ENCODE results near the gene DDA1.
"Not testable (repeated sequence)": the region's sequence is repeated elsewhere in the genome, so short reads cannot be mapped to it uniquely, and the experiment has no call there.

DDA1 gene

DNA sequence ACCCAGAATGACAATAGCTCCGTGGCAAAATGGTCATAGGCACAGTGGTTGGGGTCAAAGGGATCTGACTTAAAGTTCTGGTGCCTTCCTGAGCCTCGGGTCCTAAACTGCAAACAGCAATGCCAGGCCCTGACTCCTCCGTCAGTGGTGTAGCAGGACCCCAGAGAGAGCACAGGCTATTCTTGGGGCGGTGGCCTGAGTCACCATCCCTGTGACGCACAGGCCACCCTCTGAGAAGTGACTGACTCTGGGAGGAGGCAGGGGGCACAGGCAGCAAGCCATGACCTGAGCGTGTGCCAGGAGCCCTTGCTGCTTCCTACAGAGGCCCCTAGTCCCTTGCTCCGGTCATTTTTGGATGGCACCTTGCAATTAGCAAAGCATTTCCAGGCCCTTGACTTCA is 49.0 kb downstream of the DDA1 start:
- CTCF ChIA-PET, result interaction anchor here (0.7 kb wide), 2 partner anchors 32 to 289 kb away, joined by 3 to 4 read pairs; no protein-coding TSS in a partner anchor
- H3K27ac ChIP-seq, result peak overlapping the region; percentile 42
- POLR2A ChIA-PET (ENCODE audit: low non-redundant PET), result no interaction called here
- no peak for DNase-seq (ENCODE audit: low spot score)
- TF ChIP-seq CTCF (conservative IDR thresholded peaks at IDR 0.05; ENCODE audit: low read depth), result no peak

DNA sequence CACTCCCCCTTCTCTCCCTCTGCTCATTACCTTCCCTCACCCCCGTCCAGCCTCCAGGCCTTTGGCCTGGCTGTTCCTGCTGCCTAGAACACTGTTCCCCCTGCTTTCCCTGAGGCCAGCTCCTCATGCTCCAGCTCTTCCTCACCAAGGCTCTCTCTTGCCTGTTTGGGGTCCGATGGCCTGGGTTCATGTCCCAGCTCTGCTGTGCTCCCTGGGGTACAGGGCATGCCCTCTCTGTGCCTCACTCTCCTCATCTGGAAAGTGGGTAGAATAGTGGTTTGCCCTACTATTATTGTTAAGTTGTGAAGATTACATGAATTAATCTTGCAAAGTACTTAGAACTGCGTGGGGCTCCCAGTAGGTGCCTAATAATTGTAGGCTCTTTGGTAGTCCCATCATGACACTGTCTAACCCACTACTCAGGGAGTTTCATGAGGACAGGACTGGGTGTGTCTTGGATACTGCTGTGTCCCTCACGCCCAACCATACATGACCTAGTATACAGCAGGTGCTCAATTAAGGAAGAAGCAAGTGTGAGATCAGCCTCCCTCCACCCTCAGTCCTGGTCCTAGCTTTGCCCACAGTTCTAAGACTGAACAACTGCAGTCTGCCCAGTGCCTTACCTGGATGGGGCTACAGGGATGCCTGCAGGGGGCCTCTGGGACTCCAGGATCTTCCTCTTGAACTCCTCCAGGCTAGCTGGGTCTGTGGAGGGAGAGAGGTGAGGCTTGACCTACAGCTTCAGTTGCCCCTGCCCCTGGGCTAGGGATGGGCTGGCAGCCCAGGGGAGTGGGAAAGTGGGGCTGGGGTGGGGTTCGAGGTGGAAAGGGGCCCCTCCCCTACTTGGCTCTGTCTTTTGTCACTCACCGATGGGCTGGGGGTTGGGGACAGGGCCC is 50.8 kb downstream of the DDA1 start:
- ChIA-PET CTCF (interaction anchor here (0.6 to 1.3 kb wide), 2 partner anchors 215 to 496 kb away, joined by 3 to 4 read pairs; no protein-coding TSS in a partner anchor), POLR2A (ENCODE audit: low non-redundant PET) (no interaction called here)
- H3K27ac ChIP-seq, result no peak overlapping the region
- TF ChIP-seq CTCF (conservative IDR thresholded peaks at IDR 0.05; ENCODE audit: low read depth), result no peak
- no peak for DNase-seq (ENCODE audit: low spot score)

DNA sequence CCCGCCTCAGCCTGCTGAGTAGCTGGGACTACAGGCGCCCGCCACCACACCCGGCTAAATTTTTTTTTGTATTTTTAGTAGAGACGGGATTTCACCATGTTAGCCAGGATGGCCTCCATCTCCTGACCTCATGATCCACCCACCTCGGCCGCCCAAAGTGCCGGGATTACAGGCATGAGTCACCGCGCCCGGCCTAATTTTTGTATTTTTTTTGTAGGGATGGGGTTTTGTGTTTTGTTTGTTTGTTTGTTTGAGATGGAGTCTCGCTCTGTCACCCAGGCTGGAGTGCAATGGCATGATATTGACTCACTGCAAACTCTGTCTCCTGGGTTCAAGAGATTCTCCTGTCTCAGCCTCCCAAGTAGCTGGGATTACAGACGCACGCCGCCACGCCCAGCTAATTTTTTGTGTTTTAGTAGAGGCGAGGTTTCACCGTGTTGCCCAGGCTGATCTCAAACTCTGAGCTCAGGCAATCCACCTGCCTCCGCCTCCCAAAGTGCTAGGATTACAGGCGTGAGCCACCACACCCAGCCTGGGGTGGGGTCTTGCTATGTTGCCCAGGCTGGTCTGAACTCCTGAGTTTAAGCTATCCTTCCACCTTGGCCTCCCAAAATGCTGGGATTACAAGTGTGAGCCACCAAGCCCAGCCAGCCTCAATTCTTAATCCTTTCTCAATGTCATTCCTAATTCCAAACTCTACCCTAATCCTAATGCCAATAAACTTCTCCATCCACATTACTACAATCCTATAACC is 54.7 kb downstream of the DDA1 start:
- CTCF ChIA-PET, result interaction anchor here (0.6 kb wide), 1 partner anchor 8 kb away, joined by 3 read pairs; no protein-coding TSS in a partner anchor
- POLR2A ChIA-PET (ENCODE audit: low non-redundant PET), result not testable (repeated sequence)

DNA sequence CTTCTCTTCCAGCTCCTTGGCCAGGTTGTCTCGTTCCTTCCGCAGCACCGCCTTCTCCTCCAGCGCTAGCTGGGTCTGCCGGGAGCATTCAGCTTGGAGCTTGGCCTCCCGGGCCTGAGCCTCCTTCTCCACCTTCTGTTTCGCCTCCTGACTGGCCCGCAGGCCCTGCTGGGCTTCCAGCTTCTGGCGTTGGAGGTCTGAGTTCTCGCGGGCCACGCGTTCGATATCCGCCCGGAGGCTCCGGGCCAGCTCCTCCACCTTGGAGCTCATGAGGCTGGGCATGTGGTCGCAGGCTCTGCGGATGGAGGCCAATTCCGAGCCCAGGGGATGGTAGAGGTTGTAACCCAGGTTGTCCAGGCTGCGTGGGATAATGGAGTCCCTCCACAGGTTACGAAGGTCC is 56.0 kb downstream of the DDA1 start:
- no peak for DNase-seq (ENCODE audit: low spot score)
- CTCF ChIA-PET, result interaction anchor here (0.6 kb wide), 1 partner anchor 337 kb away, joined by 4 read pairs; no protein-coding TSS in a partner anchor
- POLR2A ChIA-PET (ENCODE audit: low non-redundant PET), result no interaction called here
- no peak overlapping the region for H3K27ac ChIP-seq
- TF ChIP-seq CTCF (conservative IDR thresholded peaks at IDR 0.05; ENCODE audit: low read depth), result no peak

More for the DNA sequence above, 54.7 kb downstream of the DDA1 start:
- H3K27ac ChIP-seq; DNase-seq (ENCODE audit: low spot score): not testable (repeated sequence)

- TF ChIP-seq CTCF (conservative IDR thresholded peaks at IDR 0.05; ENCODE audit: low read depth), result no peak
- no peak overlapping the region for H3K27ac ChIP-seq
- no peak for DNase-seq (ENCODE audit: low spot score)
- POLR2A ChIA-PET (ENCODE audit: low non-redundant PET), result no interaction called here
- CTCF ChIA-PET, result interaction anchor here (0.7 kb wide), 1 partner anchor 123 kb away, joined by 4 read pairs; no protein-coding TSS in a partner anchor
These were observed 60.7 kb downstream of the DDA1 start for GRCh38 chr19:17370026-17370587.

Measured in RWPE1 (cell line).